Activated B cell treated with CpG ODN at 0.5 μM for 24 hours (primary cell): ENCODE results near the gene CCND3. TPM values are rescaled to one million over a fixed set of nuclear protein-coding genes. Genes with fewer than 3 reads are reported as not detected.
A peak's percentile ranks its signal among the peaks of the same experiment; 100 is the strongest.

Experiments used
- ATAC-seq: fragments of 200-7000 bp; cut with Tn5 transposase; one replicate; pipeline ENCODE4 v1.10.0; 2021; ENCODE audit warnings: low read depth, mild to moderate bottlenecking, moderate library complexity
- CTCF ChIA-PET: fragments of 350-600 bp; sonication (Branson Sonifier 250); formaldehyde crosslinking; loops from one replicate; lab custom pipeline; 2021; ENCODE audit warnings: antibody characterized with exemption; lab: Charles Lee
- POLR2A ChIA-PET: fragments of 350-600 bp; sonication (Branson Sonifier 250); formaldehyde crosslinking; loops from one replicate; lab custom pipeline; 2021; ENCODE audit warnings: antibody characterized with exemption; lab: Charles Lee
- DNase-seq: peaks from one replicate; pipeline ENCODE4 v3.0.0; 2022
- H3K27ac Mint-ChIP-seq: one replicate; pipeline ENCODE4 v1.8.0; 2020; ENCODE audit warnings: mixed read lengths
- H3K27me3 Mint-ChIP-seq: one replicate; pipeline ENCODE4 v1.8.0; 2021; ENCODE audit warnings: mixed read lengths
- H3K36me3 Mint-ChIP-seq: one replicate; pipeline ENCODE4 v1.8.0; 2021; ENCODE audit warnings: low read depth, mixed read lengths
- H3K4me1 Mint-ChIP-seq: one replicate; pipeline ENCODE4 v1.8.0; 2021; ENCODE audit warnings: mixed read lengths
- H3K4me3 Mint-ChIP-seq: one replicate; pipeline ENCODE4 v1.8.0; 2020; ENCODE audit warnings: mild to moderate bottlenecking, mixed read lengths
- H3K9me3 Mint-ChIP-seq: one replicate; pipeline ENCODE4 v1.8.0; 2020; ENCODE audit warnings: mixed read lengths
- CTCF ChIP-seq: fragments of 200-600 bp; IDR thresholded peaks from one replicate; pipeline ENCODE4 v1.8.0; 2022; ENCODE audit warnings: antibody characterized with exemption, mild to moderate bottlenecking
- intact Hi-C: fragments of 100-400 bp; cut with micrococcal nuclease; formaldehyde crosslinking; loops from one replicate; pipeline ENCODE4 v1.15.1; 2024
- total RNA-seq: library from RNA; stranded (reverse); gene quantifications from 2 replicates; pipeline ENCODE4 v1.2.3, GENCODE V29; 2022

Gene CCND3
- total RNA-seq, 1 donor from 2014 or later = 75.2 TPM

- H3K36me3 Mint-ChIP-seq = peaks cover 38% of the 10 kb centered on the region
- DNase-seq = no peak
Measured at GRCh38 chr6:41938590-41939175, 2.9 kb downstream of the CCND3 start.

GRCh38 chr6:41937861-41938574 lies 3.6 kb downstream of the CCND3 start:
- H3K36me3 Mint-ChIP-seq = peaks cover 41% of the 10 kb centered on the region
- H3K4me3 Mint-ChIP-seq = no peak overlapping the region
- DNase-seq (no peak), ATAC-seq (no peak)
- POLR2A ChIA-PET = interaction anchor here (0.5 to 13.0 kb wide), 8 partner anchors 43 to 107 kb away, joined by 3 to 195 read pairs (median 6); partner anchors contain the start of genes TAF8 and USP49
- H3K27ac Mint-ChIP-seq = peak overlapping the region; percentile 83
- CTCF ChIA-PET = interaction anchor here (0.8 to 8.0 kb wide), 6 partner anchors 17 to 151 kb away, joined by 4 to 90 read pairs (median 5); partner anchors contain the start of genes BYSL, MED20 and TOMM6
- H3K27me3 Mint-ChIP-seq = no peaks in the 10 kb centered on the region
- no peak for TF ChIP-seq CTCF
- H3K4me1 Mint-ChIP-seq = peaks cover 80% of the 10 kb centered on the region
- intact Hi-C loops = no loop called here
- H3K9me3 Mint-ChIP-seq = no peaks in the 10 kb centered on the region

More at GRCh38 chr6:41938590-41939175, 2.9 kb downstream of the CCND3 start:
- POLR2A ChIA-PET = interaction anchor here (0.6 to 13.0 kb wide), 12 partner anchors 17 to 404 kb away, joined by 3 to 195 read pairs (median 7); partner anchors contain the start of genes BYSL, MED20, TAF8 and USP49
- no peak for ATAC-seq
- Mint-ChIP-seq H3K4me3 (peak overlapping the region; percentile 58), H3K9me3 (no peaks in the 10 kb centered on the region), H3K27ac (peak overlapping the region; percentile 83), H3K27me3 (no peaks in the 10 kb centered on the region), H3K4me1 (peaks cover 79% of the 10 kb centered on the region)
- TF ChIP-seq CTCF = no peak
- intact Hi-C loops = no loop called here
- CTCF ChIA-PET = interaction anchor here (0.7 to 8.0 kb wide), 6 partner anchors 18 to 152 kb away, joined by 3 to 90 read pairs (median 5); partner anchors contain the start of genes BYSL, MED20 and TOMM6

- ChIA-PET CTCF (interaction anchor here (0.8 to 8.0 kb wide), 3 partner anchors 16 to 150 kb away, joined by 4 to 90 read pairs (median 4); partner anchors contain the start of genes BYSL, MED20 and TOMM6), POLR2A (interaction anchor here (0.5 to 13.0 kb wide), 4 partner anchors 65 to 108 kb away, joined by 4 to 195 read pairs (median 12); partner anchors contain the start of gene TAF8)
- ATAC-seq (no peak), DNase-seq (no peak)
- Mint-ChIP-seq H3K9me3 (no peaks in the 10 kb centered on the region), H3K4me3 (no peak overlapping the region), H3K27ac (peak overlapping the region; percentile 83), H3K4me1 (peaks cover 81% of the 10 kb centered on the region), H3K27me3 (no peaks in the 10 kb centered on the region), H3K36me3 (peaks cover 47% of the 10 kb centered on the region)
- intact Hi-C loops = no loop called here
- TF ChIP-seq CTCF = no peak
Measured at GRCh38 chr6:41937472-41937860, 4.1 kb downstream of the CCND3 start.

GRCh38 chr6:41936073-41936837 lies 5.4 kb downstream of the CCND3 start:
- H3K36me3 Mint-ChIP-seq = peaks cover 56% of the 10 kb centered on the region
- CTCF ChIA-PET = interaction anchor here (0.6 to 4.0 kb wide), 13 partner anchors 14 to 114 kb away, joined by 3 to 32 read pairs (median 5); partner anchors contain the start of genes BYSL, MED20 and TAF8
- peak; percentile 63 for TF ChIP-seq CTCF
- POLR2A ChIA-PET = interaction anchor here (0.5 to 13.0 kb wide), 11 partner anchors 13 to 1583 kb away, joined by 3 to 195 read pairs (median 5); partner anchors contain the start of genes BYSL, MED20, TAF8 and TOMM6
- no peaks in the 10 kb centered on the region for H3K27me3 Mint-ChIP-seq
- DNase-seq = peak; percentile 38
- no peaks in the 10 kb centered on the region for H3K9me3 Mint-ChIP-seq
- H3K27ac Mint-ChIP-seq = peak overlapping the region; percentile 65
- intact Hi-C loops = loop anchor here (1.0 kb wide), 5 partner anchors 15 to 149 kb away; partner anchors contain the start of genes BYSL, MED20 and TOMM6
- H3K4me1 Mint-ChIP-seq = peaks cover 78% of the 10 kb centered on the region
- H3K4me3 Mint-ChIP-seq = peak overlapping the region; percentile 53
- ATAC-seq = peak; percentile 69
